Cardiac muscle cell (in vitro differentiated cells and primary cell): ENCODE data around the gene ORC3. TPM values are rescaled to one million over a fixed set of nuclear protein-coding genes. Genes with fewer than 3 reads are reported as not detected.

Experiments used
- DNase-seq, 2 donors: peaks; one replicate each; pipeline versions ENCODE4 v3.0.0 to v3.0.0-alpha.2; 2010 to 2017; ENCODE audit warnings: low read depth in 1 of 2, low spot score in 1 of 2
- H3K27ac ChIP-seq: fragments of 200-600 bp; sonication (generic); 2 replicates; pipeline ENCODE4 v1.5.1; 2016
- H3K27me3 ChIP-seq: fragments of 200-600 bp; sonication (generic); 2 replicates; pipeline ENCODE4 v1.6.0; 2016; ENCODE audit warnings: control low read depth
- H3K36me3 ChIP-seq: fragments of 200-600 bp; sonication (generic); 2 replicates; pipeline ENCODE4 v1.5.1; 2016; ENCODE audit warnings: control low read depth
- H3K4me1 ChIP-seq: fragments of 200-600 bp; sonication (generic); 2 replicates; pipeline ENCODE4 v1.8.1; 2017; ENCODE audit warnings: low read depth, mild to moderate bottlenecking, mixed run types
- H3K4me3 ChIP-seq: fragments of 200-600 bp; sonication (generic); 2 replicates; pipeline ENCODE4 v1.5.1; 2016; ENCODE audit warnings: mild to moderate bottlenecking
- H3K9me3 ChIP-seq: fragments of 200-600 bp; sonication (generic); 2 replicates; pipeline ENCODE4 v1.5.1; 2017; ENCODE audit warnings: low read depth, mild to moderate bottlenecking, control low read depth
- polyA plus RNA-seq: library from polyadenylated mRNA; unstranded; fragments of >200 nt; fragmentation: Nextera tagmentation; extraction: Ambion mirVana; gene quantifications from 2 replicates; pipeline ENCODE4 v1.2.1, GENCODE V29; 2016
- total RNA-seq: library from RNA; depleted of rRNA; stranded (reverse); fragments of >200 nt; gene quantifications from 2 replicates; pipeline ENCODE4 v1.2.3, GENCODE V29; 2016
- TF ChIP-seq, protein P1 (sequence below): IDR thresholded peaks from 2 replicates; pipeline ENCODE4 v1.5.1; 2012; ENCODE audit warnings: low read depth, mild to moderate bottlenecking, low read length

Gene ORC3
- total and polyA plus RNA-seq, 2 experiments from 2014 or later: 21.5 to 40.8 TPM

DNA sequence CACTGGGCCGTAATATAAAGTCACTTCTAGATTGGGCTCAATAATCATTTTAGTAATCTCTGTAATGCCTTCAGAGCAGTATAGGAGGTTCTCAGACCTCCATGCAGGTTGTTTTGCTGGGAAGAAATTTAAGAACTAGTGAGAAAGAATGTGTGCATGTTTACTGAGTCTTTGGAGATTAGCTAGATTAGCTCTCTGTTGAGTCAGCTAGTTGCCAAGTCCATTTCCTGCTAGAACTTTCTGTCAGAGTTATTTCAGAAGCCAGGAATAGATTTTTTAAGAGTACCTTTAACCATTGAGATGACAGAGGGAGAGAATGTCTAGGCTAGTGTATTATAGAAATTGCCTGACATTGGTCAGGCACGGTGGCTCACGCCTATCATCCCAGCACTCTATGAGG is 33.3 kb downstream of the ORC3 start:
- Histone ChIP-seq H3K4me3 (no peak overlapping the region), H3K4me1 (peaks cover 1% of the 10 kb centered on the region), H3K36me3 (peaks cover 8% of the 10 kb centered on the region), H3K9me3 (no peaks in the 10 kb centered on the region), H3K27me3 (no peaks in the 10 kb centered on the region), H3K27ac (peak overlapping the region; percentile 68)
- TF ChIP-seq, protein P1, sequence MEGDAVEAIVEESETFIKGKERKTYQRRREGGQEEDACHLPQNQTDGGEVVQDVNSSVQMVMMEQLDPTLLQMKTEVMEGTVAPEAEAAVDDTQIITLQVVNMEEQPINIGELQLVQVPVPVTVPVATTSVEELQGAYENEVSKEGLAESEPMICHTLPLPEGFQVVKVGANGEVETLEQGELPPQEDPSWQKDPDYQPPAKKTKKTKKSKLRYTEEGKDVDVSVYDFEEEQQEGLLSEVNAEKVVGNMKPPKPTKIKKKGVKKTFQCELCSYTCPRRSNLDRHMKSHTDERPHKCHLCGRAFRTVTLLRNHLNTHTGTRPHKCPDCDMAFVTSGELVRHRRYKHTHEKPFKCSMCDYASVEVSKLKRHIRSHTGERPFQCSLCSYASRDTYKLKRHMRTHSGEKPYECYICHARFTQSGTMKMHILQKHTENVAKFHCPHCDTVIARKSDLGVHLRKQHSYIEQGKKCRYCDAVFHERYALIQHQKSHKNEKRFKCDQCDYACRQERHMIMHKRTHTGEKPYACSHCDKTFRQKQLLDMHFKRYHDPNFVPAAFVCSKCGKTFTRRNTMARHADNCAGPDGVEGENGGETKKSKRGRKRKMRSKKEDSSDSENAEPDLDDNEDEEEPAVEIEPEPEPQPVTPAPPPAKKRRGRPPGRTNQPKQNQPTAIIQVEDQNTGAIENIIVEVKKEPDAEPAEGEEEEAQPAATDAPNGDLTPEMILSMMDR: no peak
- peak in 1 of 2 donors; percentile 61 for DNase-seq

DNA sequence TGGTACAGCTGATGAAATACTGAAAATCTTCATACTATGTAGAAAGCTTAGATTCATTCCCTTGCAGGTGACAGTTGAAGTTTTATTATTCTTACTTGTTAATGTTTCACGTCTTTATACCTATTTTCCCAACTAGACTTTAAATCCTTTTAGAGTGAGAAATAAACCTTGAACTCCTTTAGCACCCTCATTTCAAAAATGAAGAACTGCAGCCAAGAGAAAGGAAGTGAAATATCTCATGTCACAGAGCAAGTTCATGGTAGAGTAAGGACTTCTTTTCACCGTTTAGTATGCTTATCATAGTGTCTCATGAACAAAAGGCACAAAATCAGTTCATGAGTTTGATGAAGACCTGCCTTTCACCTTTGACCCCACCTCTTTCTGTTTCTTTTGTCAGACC is 38.5 kb downstream of the ORC3 start:
- Histone ChIP-seq H3K27ac (peak overlapping the region; percentile 88), H3K27me3 (no peaks in the 10 kb centered on the region), H3K9me3 (no peaks in the 10 kb centered on the region), H3K4me1 (peaks cover 30% of the 10 kb centered on the region), H3K4me3 (no peak overlapping the region), H3K36me3 (no peaks in the 10 kb centered on the region)
- TF ChIP-seq, protein P1: no peak
- no peak for DNase-seq

DNA sequence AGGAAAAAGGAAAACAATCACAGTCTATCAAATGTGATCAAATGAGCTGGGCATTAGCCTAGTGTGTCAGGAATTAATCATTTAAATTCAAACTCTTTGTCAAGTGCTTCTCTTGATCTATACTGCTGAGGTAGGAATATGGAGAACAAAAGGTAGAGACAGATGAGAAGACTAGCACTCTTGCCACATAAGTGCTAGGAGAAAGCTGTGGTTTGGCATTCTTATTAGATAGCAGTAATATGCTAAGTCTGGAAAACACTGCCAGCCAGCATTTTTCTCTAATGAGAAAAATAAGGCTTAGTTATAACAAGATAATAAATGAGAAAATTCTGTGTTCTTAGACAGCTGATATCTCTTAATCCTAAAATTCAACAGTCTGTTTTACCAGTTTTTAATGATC is 38.9 kb downstream of the ORC3 start:
- TF ChIP-seq, protein P1: no peak
- H3K9me3 ChIP-seq: no peaks in the 10 kb centered on the region
- H3K4me3 ChIP-seq: no peak overlapping the region
- H3K4me1 ChIP-seq: peaks cover 30% of the 10 kb centered on the region
- DNase-seq: peak; percentile 5 to 60
- H3K27me3 ChIP-seq: no peaks in the 10 kb centered on the region
- no peaks in the 10 kb centered on the region for H3K36me3 ChIP-seq
- H3K27ac ChIP-seq: peak overlapping the region; percentile 88

DNA sequence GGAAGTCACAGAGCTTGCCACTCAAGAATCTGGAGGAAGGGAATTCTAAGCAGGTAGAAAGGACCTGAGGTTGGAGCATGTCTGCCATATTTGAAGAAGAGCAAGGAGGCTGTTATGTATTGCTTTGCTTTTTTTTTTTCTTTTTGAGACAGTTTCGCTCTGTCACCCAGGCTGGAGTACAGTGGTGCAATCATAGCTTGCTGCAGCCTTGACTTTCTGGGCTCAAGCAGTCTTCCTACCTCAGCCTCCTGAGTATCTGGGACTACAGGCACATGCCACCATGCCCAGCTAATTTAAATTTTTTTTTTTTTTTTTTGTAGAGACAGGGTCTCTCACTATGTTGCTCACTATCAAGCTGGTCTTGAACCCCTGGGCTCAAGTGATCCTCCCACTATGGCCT is 40.8 kb downstream of the ORC3 start:
- no peak for DNase-seq
- Histone ChIP-seq H3K27me3 (no peaks in the 10 kb centered on the region), H3K9me3 (no peaks in the 10 kb centered on the region), H3K36me3 (peaks cover 3% of the 10 kb centered on the region), H3K27ac (peak overlapping the region; percentile 88), H3K4me1 (peaks cover 30% of the 10 kb centered on the region), H3K4me3 (no peak overlapping the region)
- TF ChIP-seq, protein P1: no peak

DNA sequence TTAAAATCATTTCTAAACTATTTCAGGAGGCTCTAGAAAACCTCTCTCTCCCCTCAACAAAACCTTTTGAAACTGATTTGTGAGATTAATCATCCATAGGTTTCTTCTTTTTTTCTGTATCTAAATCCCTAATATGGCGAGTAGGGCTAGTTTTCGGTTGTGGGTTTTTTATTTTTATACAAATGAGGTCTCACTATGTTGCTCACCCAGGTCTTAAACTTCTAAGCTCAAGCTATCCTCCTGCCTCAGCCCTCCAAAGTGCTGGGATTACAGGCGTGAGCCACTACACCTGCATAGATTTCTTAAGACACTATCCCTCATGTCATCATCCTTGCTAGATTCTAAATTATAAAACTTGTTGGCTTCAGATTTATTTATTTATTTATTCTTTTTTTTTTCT is 43.9 kb downstream of the ORC3 start:
- TF ChIP-seq, protein P1: no peak
- Histone ChIP-seq H3K27ac (no peak overlapping the region), H3K36me3 (peaks cover 11% of the 10 kb centered on the region), H3K27me3 (no peaks in the 10 kb centered on the region), H3K4me3 (no peak overlapping the region), H3K4me1 (peaks cover 23% of the 10 kb centered on the region), H3K9me3 (no peaks in the 10 kb centered on the region)
- DNase-seq: no peak

DNA sequence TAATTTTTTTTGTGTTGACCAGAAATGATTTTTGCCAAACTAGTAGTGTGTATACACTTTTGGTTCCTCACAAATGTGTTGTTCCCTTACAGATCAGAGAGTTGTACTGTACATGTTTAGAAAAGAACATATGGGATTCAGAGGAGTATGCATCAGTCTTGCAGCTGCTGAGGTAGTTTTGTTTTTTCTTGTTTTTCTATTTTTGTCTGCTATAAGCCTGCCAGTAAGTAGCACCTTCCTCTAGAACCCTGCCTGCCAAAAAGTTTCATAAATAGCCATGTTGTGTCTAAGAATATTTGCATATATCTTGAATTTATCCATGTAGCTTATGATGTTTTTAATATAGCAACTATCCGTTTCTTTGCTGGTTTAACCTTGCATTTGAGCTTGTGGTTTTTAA is 46.4 kb downstream of the ORC3 start:
- H3K27me3 ChIP-seq: no peaks in the 10 kb centered on the region
- TF ChIP-seq, protein P1: no peak
- H3K27ac ChIP-seq: no peak overlapping the region
- H3K4me1 ChIP-seq: no peaks in the 10 kb centered on the region
- H3K36me3 ChIP-seq: peaks cover 11% of the 10 kb centered on the region
- no peak for DNase-seq
- no peak overlapping the region for H3K4me3 ChIP-seq
- no peaks in the 10 kb centered on the region for H3K9me3 ChIP-seq
